ENCODE data around the gene LIM2.
"Not testable (repeated sequence)": the region's sequence is repeated elsewhere in the genome, so short reads cannot be mapped to it uniquely, and the experiment has no call there.

Gene LIM2

GRCh38 chr19:51415187-51415586 is 27.4 kb upstream of the LIM2 start:
- Mint-ChIP-seq H3K4me1 (no peaks in the 10 kb centered on the region), H3K27ac (no peak overlapping the region), H3K9me3 (no peaks in the 10 kb centered on the region), H3K4me3 (no peak overlapping the region), H3K27me3 (ENCODE audit: low read depth) (peaks cover 10% of the 10 kb centered on the region), H3K36me3 (ENCODE audit: low read depth) (no peaks in the 10 kb centered on the region)
- TF ChIP-seq, protein P1, sequence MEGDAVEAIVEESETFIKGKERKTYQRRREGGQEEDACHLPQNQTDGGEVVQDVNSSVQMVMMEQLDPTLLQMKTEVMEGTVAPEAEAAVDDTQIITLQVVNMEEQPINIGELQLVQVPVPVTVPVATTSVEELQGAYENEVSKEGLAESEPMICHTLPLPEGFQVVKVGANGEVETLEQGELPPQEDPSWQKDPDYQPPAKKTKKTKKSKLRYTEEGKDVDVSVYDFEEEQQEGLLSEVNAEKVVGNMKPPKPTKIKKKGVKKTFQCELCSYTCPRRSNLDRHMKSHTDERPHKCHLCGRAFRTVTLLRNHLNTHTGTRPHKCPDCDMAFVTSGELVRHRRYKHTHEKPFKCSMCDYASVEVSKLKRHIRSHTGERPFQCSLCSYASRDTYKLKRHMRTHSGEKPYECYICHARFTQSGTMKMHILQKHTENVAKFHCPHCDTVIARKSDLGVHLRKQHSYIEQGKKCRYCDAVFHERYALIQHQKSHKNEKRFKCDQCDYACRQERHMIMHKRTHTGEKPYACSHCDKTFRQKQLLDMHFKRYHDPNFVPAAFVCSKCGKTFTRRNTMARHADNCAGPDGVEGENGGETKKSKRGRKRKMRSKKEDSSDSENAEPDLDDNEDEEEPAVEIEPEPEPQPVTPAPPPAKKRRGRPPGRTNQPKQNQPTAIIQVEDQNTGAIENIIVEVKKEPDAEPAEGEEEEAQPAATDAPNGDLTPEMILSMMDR (IDR thresholded peaks at IDR 0.05; ENCODE audit: unreplicated experiment in 3 of 3) = no peak

DNA sequence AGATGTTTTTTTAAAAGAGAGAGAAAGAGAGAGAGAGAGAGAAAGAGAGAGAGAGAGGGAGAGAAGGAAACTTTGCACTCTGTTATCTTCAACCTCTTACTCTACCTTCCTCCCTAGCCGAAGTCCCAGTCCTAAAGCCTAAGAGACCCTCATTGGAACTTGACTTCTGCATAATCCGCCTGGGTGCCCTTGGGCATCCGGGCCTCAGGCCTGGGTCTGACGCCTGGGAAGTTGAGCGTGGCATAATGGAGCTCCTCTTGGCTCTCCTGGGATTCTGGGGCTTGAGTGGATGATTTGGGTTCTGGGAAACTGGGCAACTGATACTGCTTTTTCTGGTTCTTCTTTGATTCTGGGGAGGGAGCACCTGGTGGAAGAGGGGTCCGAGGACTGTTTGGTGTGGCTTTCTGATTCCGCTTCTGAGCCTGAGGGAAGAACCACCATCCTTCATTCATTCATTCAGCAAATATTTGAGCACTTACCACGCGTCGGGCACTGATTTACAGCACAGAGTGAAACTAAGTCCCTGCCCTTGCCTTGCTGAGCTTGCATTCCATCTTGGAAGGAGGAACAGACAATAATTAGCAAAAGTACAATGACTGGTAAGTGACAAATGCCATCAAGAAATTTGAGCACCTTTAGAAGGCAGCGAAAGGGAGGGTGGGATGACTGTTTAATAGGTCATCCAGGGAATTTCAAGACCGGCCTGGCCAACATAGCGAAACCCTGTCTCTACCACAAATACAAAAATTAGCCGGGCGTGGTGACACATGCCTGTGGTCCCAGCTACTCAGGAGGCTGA is 23.4 kb upstream of the LIM2 start:
- H3K4me1 Mint-ChIP-seq = no peaks in the 10 kb centered on the region
- H3K36me3 Mint-ChIP-seq (ENCODE audit: low read depth) = no peaks in the 10 kb centered on the region
- no peaks in the 10 kb centered on the region for H3K9me3 Mint-ChIP-seq
- no peaks in the 10 kb centered on the region for H3K27me3 Mint-ChIP-seq (ENCODE audit: low read depth)
- TF ChIP-seq, protein P1 (IDR thresholded peaks at IDR 0.05; ENCODE audit: unreplicated experiment in 3 of 3) = no peak
- H3K4me3 Mint-ChIP-seq = no peak overlapping the region
- H3K27ac Mint-ChIP-seq = no peak overlapping the region

DNA sequence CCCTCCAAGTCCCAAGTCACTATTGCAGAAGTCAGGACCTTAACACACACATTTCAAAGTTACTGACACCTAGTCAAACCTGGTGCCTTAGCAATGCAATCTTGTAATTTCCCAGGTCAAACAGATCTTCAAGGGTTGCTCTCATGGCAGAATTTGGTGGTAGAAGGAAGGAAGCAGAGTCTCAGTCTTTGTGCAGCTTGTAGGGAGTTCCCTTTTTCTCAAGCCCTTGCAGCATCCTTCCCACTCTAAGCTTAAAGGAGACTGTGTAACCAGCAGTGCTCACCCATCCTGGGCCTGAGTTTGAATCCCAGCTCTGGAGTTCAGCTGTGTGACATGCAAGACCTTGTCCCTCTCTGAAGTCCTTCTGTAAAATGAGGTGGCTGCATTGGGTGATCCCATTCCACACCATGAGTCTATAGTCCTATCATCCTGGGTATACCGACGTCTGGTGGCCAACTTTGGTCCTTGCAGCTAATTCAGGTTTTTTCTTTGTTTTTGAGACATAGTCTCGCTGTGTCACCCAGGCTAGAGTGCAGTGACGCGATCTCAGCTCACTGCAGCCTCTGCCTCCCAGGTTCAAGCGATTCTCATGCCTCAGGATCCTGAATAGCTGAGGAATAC is 19.8 kb upstream of the LIM2 start:
- TF ChIP-seq, protein P1 (IDR thresholded peaks at IDR 0.05; ENCODE audit: unreplicated experiment in 3 of 3) = peak; percentile 15 to 35 (median 28)
- Mint-ChIP-seq H3K9me3 (peaks cover 11% of the 10 kb centered on the region), H3K36me3 (ENCODE audit: low read depth) (peaks cover 10% of the 10 kb centered on the region), H3K27ac (no peak overlapping the region), H3K4me1 (no peaks in the 10 kb centered on the region), H3K27me3 (ENCODE audit: low read depth) (no peaks in the 10 kb centered on the region), H3K4me3 (no peak overlapping the region)

DNA sequence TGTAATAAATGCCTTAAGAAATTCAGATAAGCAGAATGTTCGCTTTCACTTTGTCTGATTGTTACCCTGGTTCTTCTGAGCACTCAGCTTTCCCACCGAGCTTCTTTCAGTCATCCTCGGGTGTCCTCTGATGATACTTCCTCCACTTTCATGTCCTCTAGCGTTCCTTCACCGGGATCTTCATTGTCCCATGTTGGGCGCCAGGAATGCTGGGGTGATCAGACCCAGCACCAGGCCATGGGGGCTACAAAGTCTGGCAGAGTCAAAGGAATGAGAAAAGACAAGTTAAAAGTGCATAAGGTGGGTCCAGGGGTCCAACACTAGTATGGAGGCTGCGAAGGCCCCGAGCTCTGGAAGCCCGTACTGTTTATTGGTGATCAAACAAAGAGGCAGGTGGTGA is 14.3 kb upstream of the LIM2 start:
- no peak overlapping the region for H3K4me3 Mint-ChIP-seq
- H3K4me1 Mint-ChIP-seq = peaks cover 7% of the 10 kb centered on the region
- H3K27me3 Mint-ChIP-seq (ENCODE audit: low read depth) = no peaks in the 10 kb centered on the region
- H3K36me3 Mint-ChIP-seq (ENCODE audit: low read depth) = peaks cover 22% of the 10 kb centered on the region
- TF ChIP-seq, protein P1 (IDR thresholded peaks at IDR 0.05; ENCODE audit: unreplicated experiment in 3 of 3) = no peak
- peaks cover 26% of the 10 kb centered on the region for H3K9me3 Mint-ChIP-seq
- H3K27ac Mint-ChIP-seq = no peak overlapping the region

GRCh38 chr19:51399936-51400335 is 12.2 kb upstream of the LIM2 start:
- not testable (repeated sequence) for H3K4me1 Mint-ChIP-seq; H3K4me3 Mint-ChIP-seq; H3K27ac Mint-ChIP-seq; H3K27me3 Mint-ChIP-seq (ENCODE audit: low read depth)
- H3K36me3 Mint-ChIP-seq (ENCODE audit: low read depth) = peaks cover 22% of the 10 kb centered on the region
- H3K9me3 Mint-ChIP-seq = peaks cover 26% of the 10 kb centered on the region

- peaks cover 22% of the 10 kb centered on the region for H3K36me3 Mint-ChIP-seq (ENCODE audit: low read depth)
- H3K27me3 Mint-ChIP-seq (ENCODE audit: low read depth) = no peaks in the 10 kb centered on the region
- peaks cover 11% of the 10 kb centered on the region for H3K4me1 Mint-ChIP-seq
- H3K27ac Mint-ChIP-seq = no peak overlapping the region
- H3K9me3 Mint-ChIP-seq = peaks cover 26% of the 10 kb centered on the region
- no peak overlapping the region for H3K4me3 Mint-ChIP-seq
- TF ChIP-seq, protein P1 (IDR thresholded peaks at IDR 0.05; ENCODE audit: unreplicated experiment in 3 of 3) = no peak
Observed at GRCh38 chr19:51399231-51399630, 11.5 kb upstream of the LIM2 start.

Data from nephron (organoid).